ENCODE data around the gene KIAA1328.

GRCh38 chr18:37156330-37156942 lies 327.5 kb downstream of the KIAA1328 start:
- TF ChIP-seq EP300 (IDR thresholded peaks at IDR 0.05) (no peak), CTCF (IDR thresholded peaks at IDR 0.05) (no peak), POLR2AphosphoS5 (IDR thresholded peaks at IDR 0.05) (no peak), POLR2A (IDR thresholded peaks at IDR 0.05; ENCODE audit: low read depth) (no peak)
